GM21390 (cell line): ENCODE data around the gene NT5C1A.

Experiments used
- ATAC-seq: cut with Tn5 transposase; IDR thresholded peaks from one replicate; pipeline ENCODE4 v1.9.1; 2021; ENCODE audit not compliant: unreplicated experiment

NT5C1A gene

DNA sequence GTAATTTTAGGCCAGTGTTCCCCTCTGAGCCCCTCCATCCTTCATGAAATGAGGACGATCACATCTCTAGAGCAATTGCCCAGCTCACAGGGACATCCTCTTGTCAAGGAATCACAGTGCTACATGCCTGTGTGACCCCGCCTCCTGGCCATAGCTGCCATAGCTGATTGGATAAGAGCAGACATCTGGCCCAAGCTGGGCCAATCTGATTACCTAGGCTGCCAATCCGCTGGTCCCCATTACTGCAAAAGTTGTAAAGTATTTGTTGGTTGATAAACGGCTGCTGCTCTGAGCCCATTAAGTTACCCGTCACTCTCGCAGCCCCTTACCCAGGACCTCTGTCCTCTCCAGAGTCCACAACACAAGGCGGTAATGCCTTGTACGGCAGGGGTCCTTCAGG is 8.3 kb downstream of the NT5C1A start:
- ATAC-seq = no peak

DNA sequence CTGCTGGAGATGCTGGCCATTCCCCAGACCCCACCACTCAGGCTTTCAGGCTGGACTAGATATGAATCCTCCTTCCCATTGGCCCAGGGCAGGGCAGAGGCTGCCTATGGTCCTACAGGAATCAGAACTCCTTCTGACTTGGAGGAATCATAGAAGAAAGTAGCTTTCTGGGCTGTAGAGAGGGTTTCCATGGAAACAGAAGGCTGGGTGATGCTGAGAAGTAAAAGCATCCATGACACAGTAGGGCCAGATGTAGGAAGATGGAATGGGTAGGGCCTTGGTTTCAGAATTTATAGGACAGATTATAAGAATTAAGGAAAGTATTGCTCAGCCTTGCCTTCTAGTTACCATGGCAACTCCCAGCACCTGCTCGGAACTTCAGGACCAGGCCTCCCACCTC is 9.0 kb downstream of the NT5C1A start:
- no peak for ATAC-seq

DNA sequence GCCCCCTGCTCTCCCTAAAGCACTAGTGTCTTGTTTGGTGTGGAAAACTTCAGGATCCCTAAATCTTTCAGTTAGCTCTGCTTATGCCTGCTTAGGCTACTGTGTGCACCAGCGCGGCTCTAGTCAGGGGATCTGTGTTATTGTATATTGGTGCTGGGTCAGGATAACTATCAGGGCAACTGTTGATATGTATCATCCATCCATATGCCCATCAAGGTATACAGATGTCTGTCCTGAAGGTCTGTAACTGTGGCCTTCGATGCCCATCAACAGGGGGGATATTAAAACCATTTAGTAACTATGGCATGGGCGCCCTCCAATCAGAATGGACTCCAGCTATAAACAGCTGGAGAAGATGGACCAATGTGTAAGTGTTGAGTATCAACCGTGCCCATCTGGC is 12.4 kb downstream of the NT5C1A start:
- no peak for ATAC-seq

DNA sequence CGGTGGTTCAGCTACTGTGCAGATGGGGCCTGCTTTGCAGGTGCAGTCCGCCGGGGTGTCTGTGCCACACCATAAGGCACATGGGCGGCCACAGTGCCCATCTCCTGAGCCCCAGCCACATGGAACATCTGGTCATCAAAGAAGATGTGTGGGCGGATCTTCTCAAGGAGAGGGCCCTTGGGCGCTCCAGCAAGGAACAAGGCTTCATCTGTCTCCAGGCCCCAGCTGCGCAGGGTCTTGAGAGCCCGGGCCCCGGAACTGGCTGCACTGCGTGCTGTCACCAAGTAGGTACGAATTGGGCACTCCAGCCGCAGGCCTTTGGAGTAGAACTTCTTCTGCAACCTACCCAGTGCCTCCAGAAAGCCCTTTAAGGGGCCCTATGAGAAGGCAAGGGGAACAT is 12.8 kb downstream of the NT5C1A start:
- ATAC-seq = no peak

DNA sequence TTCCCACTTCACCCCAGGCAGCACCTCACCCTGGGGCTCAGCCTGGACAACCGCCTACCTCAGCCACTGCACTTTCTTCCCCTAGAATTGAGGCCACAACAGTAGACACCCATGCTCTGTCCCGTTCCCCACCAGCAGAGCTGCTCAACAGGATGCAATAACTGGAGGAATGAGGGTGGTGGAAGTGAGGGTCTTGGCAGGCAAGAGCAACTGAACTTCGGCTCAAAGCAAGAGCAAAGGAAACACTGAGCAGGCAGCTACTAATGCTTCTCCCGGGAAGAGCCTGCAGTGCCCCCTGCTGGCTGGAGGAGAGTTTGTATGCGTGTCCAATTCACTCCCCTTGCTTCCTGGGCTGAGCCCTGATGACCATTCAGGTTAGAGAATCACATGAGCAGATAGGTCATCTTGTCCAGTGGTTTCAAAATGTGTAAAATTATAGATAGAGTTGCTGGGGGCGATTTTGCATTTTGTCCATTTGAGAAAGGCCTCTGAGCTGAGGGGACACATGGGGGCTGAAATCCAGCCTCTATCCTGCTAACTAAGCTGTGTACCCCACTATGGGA is 13.9 kb downstream of the NT5C1A start:
- ATAC-seq = no peak

DNA sequence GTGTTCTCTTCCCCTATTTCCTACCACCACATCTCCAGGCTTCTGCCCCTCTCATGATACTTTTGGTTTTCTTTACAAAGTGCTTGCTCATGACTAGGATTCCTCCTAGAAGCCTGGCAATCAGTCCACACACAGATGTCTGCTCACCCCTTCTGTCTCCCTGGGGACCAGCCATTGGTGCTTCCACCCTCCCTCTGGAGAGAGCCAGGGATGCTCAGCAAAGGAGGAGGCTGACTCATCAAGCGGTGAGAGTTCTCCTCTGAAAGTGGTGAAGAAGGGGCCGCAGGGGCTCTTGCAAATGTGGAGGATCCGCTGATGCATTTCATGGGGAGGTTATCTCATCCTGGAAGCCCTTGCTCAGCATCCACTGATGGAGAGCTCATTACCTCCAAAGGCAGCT is 14.5 kb downstream of the NT5C1A start:
- no peak for ATAC-seq

DNA sequence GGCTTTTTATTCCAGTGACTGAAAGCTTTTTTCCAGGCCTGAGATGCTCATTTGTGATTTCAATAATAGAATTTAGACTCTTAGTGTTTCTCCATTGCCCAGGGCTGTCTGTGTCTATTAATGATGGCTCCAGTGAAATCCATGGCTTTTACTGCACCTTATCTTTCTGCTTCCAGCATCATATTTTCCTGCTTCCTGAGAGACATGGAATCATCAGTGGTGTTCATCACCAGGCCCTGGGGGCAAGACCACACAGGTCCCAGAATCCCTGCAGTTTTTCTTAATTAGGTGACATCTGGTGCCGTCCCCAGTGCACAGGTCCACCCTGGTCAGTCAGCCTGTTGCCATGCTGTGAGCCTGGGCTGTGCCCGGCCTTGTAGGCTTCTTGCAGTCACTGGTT is 15.5 kb downstream of the NT5C1A start:
- ATAC-seq = no peak

DNA sequence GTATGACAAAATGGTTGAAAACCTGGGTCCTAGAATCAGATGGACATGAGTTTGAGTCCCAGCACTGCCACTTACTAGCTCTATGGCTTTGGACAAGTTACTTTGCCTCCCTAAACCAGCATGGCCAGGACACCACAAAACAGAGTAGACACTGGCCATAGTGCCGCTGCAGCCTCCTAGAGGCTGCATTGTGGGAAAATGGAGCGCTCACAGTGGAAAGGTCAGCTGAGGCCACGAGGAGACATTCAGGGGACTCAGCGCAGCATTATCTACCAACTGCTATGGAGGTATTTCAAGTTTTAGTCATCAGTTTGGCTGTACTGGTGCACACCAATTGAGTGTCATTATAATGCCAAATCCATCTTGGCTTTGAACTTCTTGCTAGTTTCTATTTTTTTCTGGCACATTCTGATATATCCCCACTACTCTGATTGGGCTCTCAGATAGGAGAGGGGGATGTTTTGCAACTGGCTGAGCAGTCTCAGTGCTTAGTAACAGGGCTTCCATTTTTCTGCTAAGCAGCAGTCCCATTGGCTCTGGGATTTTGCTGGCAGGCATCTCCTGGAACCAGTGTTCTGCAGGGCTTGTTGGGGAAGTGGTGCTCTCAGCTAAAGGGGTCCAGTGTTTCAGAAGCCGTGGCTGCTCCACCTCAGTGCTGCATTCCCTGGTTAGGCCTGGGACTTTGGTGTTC is 16.2 kb downstream of the NT5C1A start:
- ATAC-seq = no peak

DNA sequence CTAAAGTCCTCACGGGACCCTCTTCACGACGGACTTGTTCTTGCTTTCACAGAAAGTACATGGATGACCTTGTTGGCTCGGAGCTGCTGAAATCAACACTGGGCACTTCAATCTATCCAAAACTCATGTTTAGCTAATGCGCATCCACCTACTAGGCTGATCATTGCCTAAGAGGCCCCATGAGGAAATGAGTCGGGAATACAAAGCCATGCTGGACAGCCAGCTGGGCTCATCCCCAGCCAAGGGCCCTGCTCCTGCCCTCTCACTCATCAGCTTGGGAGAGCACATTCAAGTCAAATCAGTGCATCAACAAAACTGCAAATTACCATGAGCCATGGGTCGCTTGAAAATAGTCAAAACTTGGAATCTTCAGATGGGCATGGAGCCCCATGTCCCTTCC is 17.6 kb downstream of the NT5C1A start:
- no peak for ATAC-seq

DNA sequence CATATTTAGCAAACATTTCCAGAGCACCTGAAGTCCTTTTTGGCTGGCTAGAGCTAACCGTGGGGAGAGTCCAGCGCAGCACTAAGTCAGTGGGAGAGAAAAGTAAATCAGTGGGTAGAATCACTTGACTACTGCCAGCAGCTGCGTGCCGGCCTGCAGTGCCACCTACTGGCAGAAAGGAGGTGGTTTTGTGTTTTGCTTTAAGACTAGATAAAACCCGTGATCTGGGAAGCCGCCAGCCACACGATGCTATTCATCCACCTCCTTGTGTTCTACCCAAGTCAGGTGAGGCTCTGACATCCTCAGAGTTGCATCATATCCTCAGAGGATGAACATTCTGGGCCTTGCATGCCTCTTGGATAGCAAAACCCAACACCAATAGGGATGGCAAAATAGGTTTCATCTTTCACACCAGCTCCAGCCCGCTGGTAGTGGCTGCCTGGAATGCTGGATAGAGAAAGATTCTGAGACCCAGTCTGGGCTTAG is 18.3 kb downstream of the NT5C1A start:
- ATAC-seq = no peak

DNA sequence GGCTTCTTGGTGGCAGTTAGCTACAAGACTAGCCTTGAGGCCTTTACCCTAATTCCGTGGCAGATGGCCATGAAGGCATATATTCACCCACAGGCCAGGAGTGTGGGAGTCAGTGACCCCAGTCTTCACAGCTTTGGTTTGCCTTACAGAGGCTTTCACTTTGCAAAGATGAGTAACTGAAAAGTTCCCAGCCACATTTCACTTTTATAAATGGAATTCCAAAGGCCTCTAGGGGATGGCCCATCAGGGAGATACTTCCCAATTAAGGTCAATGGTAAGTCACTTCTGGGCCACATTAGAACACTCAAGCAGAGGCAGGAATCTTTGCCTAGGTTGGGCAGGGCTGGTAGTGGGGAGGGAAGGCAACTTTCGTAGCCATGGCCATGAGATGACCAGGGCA is 19.4 kb downstream of the NT5C1A start:
- ATAC-seq = no peak

DNA sequence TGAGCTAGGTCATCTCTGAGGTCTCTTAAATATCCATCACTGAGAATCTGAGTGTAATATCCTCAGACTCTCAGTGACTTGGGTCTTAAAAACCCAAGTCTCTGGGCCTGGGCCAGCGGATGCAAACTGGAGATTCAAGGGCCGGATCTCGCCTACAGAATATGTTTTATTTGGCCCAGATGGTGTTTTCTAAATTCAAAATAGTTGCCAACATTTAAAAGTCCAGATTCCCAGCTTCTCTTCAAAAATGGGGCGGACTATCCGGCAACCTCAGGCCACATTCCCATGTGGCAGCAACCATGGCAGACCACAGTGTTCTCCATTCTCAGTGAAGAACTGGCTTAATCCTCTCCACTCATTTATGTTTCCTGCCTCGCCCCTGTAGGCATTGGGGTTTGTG is 19.8 kb downstream of the NT5C1A start:
- ATAC-seq = no peak

DNA sequence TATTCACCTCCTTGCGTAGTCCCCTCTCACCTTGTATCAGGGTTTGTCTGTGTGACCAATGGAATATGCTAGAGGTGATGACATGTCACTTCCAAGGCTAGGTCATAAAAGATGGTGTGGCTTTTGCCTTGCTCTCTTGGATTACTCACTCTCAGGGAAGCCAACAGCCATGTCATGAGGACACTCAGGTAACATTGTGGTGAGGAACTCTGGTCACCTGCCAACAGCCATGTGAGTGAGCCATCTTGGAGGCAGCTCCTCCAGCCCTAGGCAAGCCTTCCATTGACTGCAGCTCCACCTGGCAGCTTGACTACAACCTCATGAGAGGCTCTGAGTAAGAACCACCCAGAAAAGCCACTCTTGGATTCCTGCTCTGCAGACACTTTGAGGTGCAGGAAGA is 21.5 kb downstream of the NT5C1A start:
- no peak for ATAC-seq

DNA sequence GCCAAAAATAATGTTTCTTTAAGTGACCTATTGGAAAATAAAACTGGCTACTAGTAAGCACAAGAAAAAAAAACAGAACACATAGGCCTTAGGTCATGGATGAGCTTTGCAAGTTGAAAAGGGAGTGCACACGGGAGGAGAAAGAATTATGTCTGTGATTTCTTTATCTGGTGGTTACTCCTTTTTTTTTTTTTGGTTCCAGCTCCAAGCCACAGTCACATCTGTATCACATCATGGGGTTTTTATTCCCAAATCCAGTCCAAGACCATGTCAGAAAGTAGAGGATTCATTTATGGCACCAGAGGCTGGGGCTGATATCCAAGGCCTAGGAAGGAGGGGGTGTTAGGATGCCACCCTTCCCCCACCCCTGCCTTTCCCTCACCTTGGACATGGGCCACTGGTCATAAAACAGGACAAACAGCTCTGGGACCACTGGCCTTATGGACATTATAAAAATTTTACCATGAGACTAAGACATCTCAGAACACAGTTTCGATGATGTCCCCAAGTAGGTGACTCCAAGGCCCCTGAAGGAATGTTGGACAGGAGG is 22.2 kb downstream of the NT5C1A start:
- no peak for ATAC-seq

DNA sequence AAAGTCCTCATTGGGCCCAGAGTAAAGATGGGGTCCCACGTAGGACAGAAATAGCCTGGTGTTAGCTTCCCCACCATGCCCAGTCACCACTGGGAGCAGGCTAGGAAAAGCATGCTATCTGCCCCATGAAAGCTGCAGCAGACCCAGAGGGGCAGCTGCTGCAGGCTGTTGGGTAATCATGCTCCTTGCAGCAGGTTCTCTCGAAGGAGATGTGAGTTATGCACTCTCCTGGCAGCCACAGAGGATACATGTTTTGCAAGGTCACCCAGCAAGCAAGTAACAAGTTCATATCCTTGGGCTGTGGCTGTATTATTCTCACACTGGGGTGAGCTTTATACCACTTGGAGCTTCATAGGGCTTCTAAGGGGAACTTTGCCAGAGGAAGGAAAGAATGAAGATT is 23.4 kb downstream of the NT5C1A start:
- ATAC-seq = no peak

DNA sequence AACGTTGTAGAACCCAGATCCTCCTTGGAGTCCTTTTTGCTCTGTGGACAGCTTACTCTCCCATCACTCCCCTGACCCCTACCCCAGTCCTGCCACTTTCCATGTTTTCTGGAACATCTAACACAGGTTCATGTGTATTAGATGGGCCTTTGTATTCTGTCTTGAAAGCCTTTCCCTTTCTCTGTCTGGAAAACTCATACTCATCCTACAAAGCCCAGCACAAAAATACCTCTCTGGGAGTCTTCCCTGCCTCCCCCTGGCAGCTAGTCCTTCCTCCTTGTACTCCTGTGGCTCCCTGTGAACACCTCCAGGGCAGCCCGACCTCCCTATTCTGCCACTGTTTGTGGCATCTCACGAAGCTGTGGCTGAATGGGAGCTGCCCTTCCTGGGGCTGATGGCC is 24.7 kb downstream of the NT5C1A start:
- ATAC-seq = no peak

DNA sequence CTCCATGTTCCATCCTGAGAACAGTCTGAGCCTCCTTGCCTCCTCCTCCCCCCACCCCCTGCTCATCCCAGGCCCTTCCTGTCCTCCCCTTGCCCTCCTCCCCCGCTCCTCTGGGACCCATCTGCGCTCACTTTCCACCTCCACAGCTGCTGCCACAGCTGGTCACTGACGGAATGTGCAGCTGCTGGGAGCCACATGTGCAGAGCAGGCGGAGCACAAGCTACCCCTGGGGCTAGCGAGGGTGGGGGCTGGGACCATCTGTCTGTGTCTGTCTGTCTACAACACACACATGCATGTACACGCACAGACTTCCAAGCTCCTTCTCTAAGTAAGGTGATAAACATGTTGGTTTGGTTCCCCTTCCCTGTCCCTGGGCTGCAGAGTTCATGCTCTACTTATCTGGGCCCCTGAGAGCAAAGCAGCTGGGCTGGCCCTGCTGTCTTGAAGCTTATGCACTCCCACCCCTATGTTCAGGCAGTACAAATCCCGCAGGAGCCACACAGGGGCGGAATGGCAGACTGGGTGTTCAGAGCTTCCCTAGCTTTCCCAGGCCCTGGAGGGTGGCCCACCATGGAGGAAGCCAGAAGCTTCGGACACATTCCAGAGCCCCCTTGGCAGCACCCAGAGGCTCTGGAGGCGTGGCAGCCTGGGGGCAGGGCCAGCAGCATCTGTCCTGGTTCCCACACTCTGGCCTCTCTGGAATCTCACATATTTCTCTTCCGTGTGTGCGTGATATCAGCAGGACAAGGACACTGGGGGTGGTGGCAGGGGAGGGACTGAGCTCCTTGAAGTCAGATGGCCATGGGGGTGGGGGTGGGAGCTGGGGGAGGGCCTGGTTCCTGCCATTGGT is 25.4 kb downstream of the NT5C1A start:
- ATAC-seq = no peak

DNA sequence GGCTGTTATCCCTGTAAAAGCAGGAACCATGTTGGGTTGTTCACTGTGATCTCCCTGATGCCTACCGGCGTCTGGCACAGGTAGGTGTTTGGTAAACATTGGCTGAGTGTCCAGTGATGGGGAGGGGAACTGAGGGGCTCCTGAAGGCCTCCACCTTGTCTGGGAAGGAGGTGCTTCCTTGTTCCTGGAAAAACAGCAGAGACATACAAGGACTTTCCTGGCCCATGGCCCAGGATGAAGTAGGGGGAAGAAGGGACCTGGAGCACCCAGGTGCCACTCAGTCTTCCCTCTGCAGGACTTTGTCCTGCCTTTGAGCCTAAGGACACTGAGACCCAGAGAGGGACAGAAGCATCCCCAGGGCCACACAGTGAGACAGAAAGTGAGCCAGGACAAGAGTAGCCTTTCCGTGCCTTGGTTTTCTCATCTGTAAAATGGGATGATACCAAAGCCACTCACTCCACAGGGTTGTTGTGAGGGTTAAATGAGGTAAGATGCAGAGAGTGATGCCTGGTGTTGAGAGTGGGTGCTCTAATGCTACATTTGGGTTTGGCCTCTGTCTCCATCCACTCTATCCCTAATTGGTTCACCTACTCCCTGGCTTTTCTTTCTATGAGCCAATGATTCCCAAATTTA is 26.4 kb downstream of the NT5C1A start:
- no peak for ATAC-seq

DNA sequence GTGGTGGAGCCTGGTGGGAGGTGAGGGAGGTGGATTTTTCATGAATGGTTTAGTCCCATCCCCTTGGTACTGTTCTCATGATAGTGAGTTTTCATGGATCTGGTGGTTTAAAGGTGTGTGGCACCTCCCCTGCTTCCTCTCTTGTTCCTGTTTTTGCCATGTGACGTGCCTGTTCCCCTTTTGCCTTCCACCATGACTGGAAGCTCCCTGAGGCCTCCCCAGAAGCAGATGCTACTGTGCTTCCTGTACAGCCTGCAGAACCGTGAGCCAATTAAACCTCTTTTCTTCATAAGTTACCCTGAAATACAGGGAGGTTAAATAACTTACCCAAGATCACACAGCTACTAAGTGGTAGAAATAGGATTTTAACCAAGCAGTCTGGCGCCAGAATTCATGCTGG is 28.2 kb downstream of the NT5C1A start:
- no peak for ATAC-seq

DNA sequence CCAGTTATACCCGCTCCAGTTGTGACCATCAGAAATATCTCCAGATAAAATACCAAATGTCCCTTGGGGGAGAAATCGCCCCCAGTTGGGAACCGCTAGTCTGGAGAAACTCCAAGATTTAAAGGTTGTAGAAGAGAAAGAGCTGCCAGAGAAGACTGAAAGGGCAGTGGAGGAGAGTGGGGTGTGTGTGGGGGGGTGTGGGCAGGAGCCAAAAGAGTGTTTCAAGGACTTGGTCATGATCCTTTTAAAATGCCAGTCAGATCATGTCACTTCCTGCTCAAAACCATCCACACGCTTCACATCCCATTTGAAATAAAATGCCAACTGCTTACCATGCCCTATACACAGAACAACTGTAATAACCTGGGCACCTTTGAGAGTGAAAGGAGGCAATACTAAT is 29.1 kb downstream of the NT5C1A start:
- ATAC-seq = no peak

DNA sequence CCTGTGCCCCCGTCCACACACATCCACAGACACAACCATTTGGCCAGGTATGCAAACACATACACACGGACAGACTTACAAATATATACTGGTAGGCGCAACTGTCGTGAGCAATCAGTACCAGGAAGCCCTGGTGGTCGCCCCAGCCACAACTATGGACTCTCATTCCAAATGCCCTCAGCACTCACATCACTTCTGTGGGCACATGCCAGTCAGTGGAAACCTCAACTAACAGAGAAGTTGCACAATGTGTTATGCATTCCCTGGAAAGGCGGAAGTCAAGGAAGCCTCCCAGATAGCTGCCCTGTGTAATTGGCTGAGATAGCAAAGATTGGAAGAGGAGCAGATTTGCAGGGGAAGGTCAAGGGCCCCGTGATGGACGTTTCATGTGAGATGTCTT is 31.0 kb downstream of the NT5C1A start:
- ATAC-seq = no peak
